ENCODE results near the gene PLAC1. TPM values are rescaled to one million over a fixed set of nuclear protein-coding genes. Genes with fewer than 3 reads are reported as not detected.

Gene PLAC1
- total RNA-seq, 1 donor from 2014 or later: 14.5 TPM

DNA sequence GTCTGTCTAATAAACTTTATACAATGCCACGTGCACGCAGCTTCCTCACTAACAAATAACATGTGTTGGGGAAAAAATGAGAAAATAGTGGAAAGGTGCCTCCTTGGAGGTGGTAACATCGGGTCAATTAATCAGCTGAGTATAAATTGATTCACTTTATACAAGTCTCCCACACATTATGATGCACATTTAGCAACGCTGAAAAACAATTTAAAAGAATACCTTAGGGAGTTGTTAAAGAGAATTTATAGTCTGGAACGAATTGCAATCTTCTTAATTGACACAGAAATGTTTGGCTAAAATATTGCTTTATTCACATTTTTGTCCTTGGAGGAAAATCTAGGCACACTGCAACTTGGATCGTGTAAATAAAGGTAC lies 114.1 kb downstream of the PLAC1 start:
- DNase-seq (ENCODE audit: low spot score in 2 of 2, unreplicated experiment in 2 of 2): no peak
- Mint-ChIP-seq H3K4me3 (peak overlapping the region; percentile 69), H3K36me3 (peaks cover 3% of the 10 kb centered on the region), H3K9me3 (peaks cover 17% of the 10 kb centered on the region), H3K27me3 (ENCODE audit: low read depth) (peaks cover 11% of the 10 kb centered on the region), H3K27ac (peak overlapping the region; percentile 72), H3K4me1 (peaks cover 35% of the 10 kb centered on the region)
- TF ChIP-seq, protein P1, sequence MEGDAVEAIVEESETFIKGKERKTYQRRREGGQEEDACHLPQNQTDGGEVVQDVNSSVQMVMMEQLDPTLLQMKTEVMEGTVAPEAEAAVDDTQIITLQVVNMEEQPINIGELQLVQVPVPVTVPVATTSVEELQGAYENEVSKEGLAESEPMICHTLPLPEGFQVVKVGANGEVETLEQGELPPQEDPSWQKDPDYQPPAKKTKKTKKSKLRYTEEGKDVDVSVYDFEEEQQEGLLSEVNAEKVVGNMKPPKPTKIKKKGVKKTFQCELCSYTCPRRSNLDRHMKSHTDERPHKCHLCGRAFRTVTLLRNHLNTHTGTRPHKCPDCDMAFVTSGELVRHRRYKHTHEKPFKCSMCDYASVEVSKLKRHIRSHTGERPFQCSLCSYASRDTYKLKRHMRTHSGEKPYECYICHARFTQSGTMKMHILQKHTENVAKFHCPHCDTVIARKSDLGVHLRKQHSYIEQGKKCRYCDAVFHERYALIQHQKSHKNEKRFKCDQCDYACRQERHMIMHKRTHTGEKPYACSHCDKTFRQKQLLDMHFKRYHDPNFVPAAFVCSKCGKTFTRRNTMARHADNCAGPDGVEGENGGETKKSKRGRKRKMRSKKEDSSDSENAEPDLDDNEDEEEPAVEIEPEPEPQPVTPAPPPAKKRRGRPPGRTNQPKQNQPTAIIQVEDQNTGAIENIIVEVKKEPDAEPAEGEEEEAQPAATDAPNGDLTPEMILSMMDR (IDR thresholded peaks at IDR 0.05; ENCODE audit: unreplicated experiment): no peak

- Mint-ChIP-seq H3K36me3 (peaks cover 3% of the 10 kb centered on the region), H3K27me3 (ENCODE audit: low read depth) (peaks cover 11% of the 10 kb centered on the region), H3K4me1 (peaks cover 27% of the 10 kb centered on the region), H3K27ac (no peak overlapping the region), H3K9me3 (peaks cover 14% of the 10 kb centered on the region), H3K4me3 (no peak overlapping the region)
- no peak for DNase-seq (ENCODE audit: low spot score in 2 of 2, unreplicated experiment in 2 of 2)
- TF ChIP-seq, protein P1 (IDR thresholded peaks at IDR 0.05; ENCODE audit: unreplicated experiment): no peak
Observed at GRCh38 chrX:134543288-134543687, 115.0 kb downstream of the PLAC1 start.

DNA sequence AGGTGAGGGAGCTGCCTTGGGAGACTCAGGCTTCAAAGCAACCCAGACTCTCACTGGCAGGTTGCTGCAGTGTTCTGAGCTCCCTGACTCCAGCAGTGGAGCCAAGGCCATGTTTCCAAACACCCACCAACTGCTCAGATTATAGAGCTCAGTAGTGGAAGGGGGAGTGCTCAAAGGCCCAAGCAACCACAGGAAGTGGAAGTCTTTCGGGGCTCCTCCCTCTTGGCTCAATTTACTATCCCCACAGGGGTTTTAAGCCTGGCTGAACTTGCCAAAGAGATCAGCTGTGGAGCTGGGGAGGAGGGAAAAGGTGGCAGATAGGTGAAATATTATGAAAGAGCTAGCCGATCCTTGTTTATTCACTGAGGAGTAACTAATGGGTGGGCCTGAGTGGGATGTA lies 115.8 kb downstream of the PLAC1 start:
- Mint-ChIP-seq H3K4me1 (peaks cover 28% of the 10 kb centered on the region), H3K27me3 (ENCODE audit: low read depth) (peaks cover 11% of the 10 kb centered on the region), H3K27ac (peak overlapping the region; percentile 81), H3K36me3 (peaks cover 3% of the 10 kb centered on the region), H3K9me3 (peaks cover 13% of the 10 kb centered on the region), H3K4me3 (no peak overlapping the region)
- DNase-seq (ENCODE audit: low spot score in 2 of 2, unreplicated experiment in 2 of 2): no peak
- TF ChIP-seq, protein P1 (IDR thresholded peaks at IDR 0.05; ENCODE audit: unreplicated experiment): no peak

GRCh38 chrX:134541906-134542305 lies 116.4 kb downstream of the PLAC1 start:
- Mint-ChIP-seq H3K27me3 (ENCODE audit: low read depth) (peaks cover 9% of the 10 kb centered on the region), H3K27ac (no peak overlapping the region), H3K36me3 (peaks cover 3% of the 10 kb centered on the region), H3K4me1 (peaks cover 28% of the 10 kb centered on the region), H3K4me3 (no peak overlapping the region), H3K9me3 (peaks cover 13% of the 10 kb centered on the region)
- TF ChIP-seq, protein P1 (IDR thresholded peaks at IDR 0.05; ENCODE audit: unreplicated experiment): no peak
- no peak for DNase-seq (ENCODE audit: low spot score in 2 of 2, unreplicated experiment in 2 of 2)

GRCh38 chrX:134538316-134538715 lies 120.0 kb downstream of the PLAC1 start:
- H3K4me3 Mint-ChIP-seq: no peak overlapping the region
- TF ChIP-seq, protein P1 (IDR thresholded peaks at IDR 0.05; ENCODE audit: unreplicated experiment): no peak

More at GRCh38 chrX:134538316-134538715, 120.0 kb downstream of the PLAC1 start:
- Mint-ChIP-seq H3K36me3 (no peaks in the 10 kb centered on the region), H3K4me1 (peaks cover 18% of the 10 kb centered on the region), H3K27me3 (ENCODE audit: low read depth) (no peaks in the 10 kb centered on the region), H3K27ac (no peak overlapping the region), H3K9me3 (peaks cover 17% of the 10 kb centered on the region)
- DNase-seq (ENCODE audit: low spot score in 2 of 2, unreplicated experiment in 2 of 2): no peak
